HUES6 (cell line): ENCODE measurements around the gene TRIM40.
"Not testable (repeated sequence)": the region's sequence is repeated elsewhere in the genome, so short reads cannot be mapped to it uniquely, and the experiment has no call there.

Experiments used
- H3K27ac ChIP-seq: 2 replicates; pipeline ENCODE4 v1.7.0; 2013; ENCODE audit warnings: low read depth, mild to moderate bottlenecking, low read length, inconsistent platforms
- H3K27me3 ChIP-seq: 2 replicates; pipeline ENCODE4 v1.6.1; 2013; ENCODE audit warnings: low read length; ENCODE audit not compliant: control insufficient read depth, insufficient read depth
- H3K36me3 ChIP-seq: 2 replicates; pipeline ENCODE4 v1.6.1; 2013; ENCODE audit warnings: low read length; ENCODE audit not compliant: control insufficient read depth, insufficient read depth
- H3K4me1 ChIP-seq: 2 replicates; pipeline ENCODE4 v1.6.1; 2013; ENCODE audit warnings: low read length; ENCODE audit not compliant: control insufficient read depth, insufficient read depth
- H3K4me3 ChIP-seq: 2 replicates; pipeline ENCODE4 v1.5.1; 2013; ENCODE audit warnings: low read depth, low read length
- H3K9ac ChIP-seq: one replicate; pipeline ENCODE4 v1.6.1; 2013; ENCODE audit warnings: mild to moderate bottlenecking, low read length
- H3K9me3 ChIP-seq: 2 replicates; pipeline ENCODE4 v1.6.1; 2013; ENCODE audit warnings: low read depth, low read length; ENCODE audit not compliant: control insufficient read depth, insufficient read depth

The TRIM40 gene

GRCh38 chr6:30160008-30160784 is 24.3 kb downstream of the TRIM40 start:
- peaks cover 6% of the 10 kb centered on the region; the same call in 1 of the 2 replicates for H3K4me1 ChIP-seq
- H3K9ac ChIP-seq, result no peak overlapping the region
- peaks cover 19% of the 10 kb centered on the region for H3K27me3 ChIP-seq

GRCh38 chr6:30160785-30161531 is 25.0 kb downstream of the TRIM40 start, which contains the start of gene TRIM10:
Gene TRIM10 (minus strand): TSS chr6:30161211. CDS start chr6:30160858, 353 bp downstream.
- Histone ChIP-seq H3K27me3 (peaks cover 19% of the 10 kb centered on the region), H3K27ac (no peak within 1 kb of the TSS), H3K9me3 (no peaks in the 10 kb centered on the region), H3K4me1 (peaks cover 6% of the 10 kb centered on the region; the same call in 1 of the 2 replicates), H3K36me3 (no peaks in the 10 kb centered on the region), H3K4me3 (no peak within 1 kb of the TSS), H3K9ac (no peak within 1 kb of the TSS)

More at GRCh38 chr6:30160008-30160784, 24.3 kb downstream of the TRIM40 start:
- Histone ChIP-seq H3K4me3 (no peak overlapping the region), H3K9me3 (no peaks in the 10 kb centered on the region), H3K27ac (no peak overlapping the region), H3K36me3 (no peaks in the 10 kb centered on the region)

GRCh38 chr6:30162265-30163089 is 26.5 kb downstream of the TRIM40 start:
- peaks cover 23% of the 10 kb centered on the region for H3K27me3 ChIP-seq
- no peaks in the 10 kb centered on the region for H3K9me3 ChIP-seq
- H3K4me3 ChIP-seq, result no peak overlapping the region
- no peak overlapping the region for H3K27ac ChIP-seq
- no peak overlapping the region for H3K9ac ChIP-seq
- no peaks in the 10 kb centered on the region for H3K36me3 ChIP-seq
- peaks cover 6% of the 10 kb centered on the region; the same call in 1 of the 2 replicates for H3K4me1 ChIP-seq

- Histone ChIP-seq H3K4me3 (no peak within 1 kb of the TSS), H3K27me3 (peaks cover 22% of the 10 kb centered on the region), H3K36me3 (no peaks in the 10 kb centered on the region), H3K27ac (no peak within 1 kb of the TSS), H3K9ac (no peak within 1 kb of the TSS), H3K9me3 (no peaks in the 10 kb centered on the region), H3K4me1 (peaks cover 6% of the 10 kb centered on the region; the same call in 1 of the 2 replicates)
Observed at GRCh38 chr6:30163090-30163917, 27.4 kb downstream of the TRIM40 start, which contains the start of gene TRIM15. Gene TRIM15 (plus strand): TSS chr6:30163546. CDS start chr6:30163685, 139 bp downstream.

- no peak overlapping the region for H3K27ac ChIP-seq
- no peaks in the 10 kb centered on the region for H3K9me3 ChIP-seq
- H3K9ac ChIP-seq, result no peak overlapping the region
- no peak overlapping the region for H3K4me3 ChIP-seq
- H3K4me1 ChIP-seq, result peaks cover 6% of the 10 kb centered on the region; the same call in 1 of the 2 replicates
- H3K27me3 ChIP-seq, result peaks cover 17% of the 10 kb centered on the region
- H3K36me3 ChIP-seq, result no peaks in the 10 kb centered on the region
Observed at GRCh38 chr6:30163918-30164654, 28.1 kb downstream of the TRIM40 start.

- Histone ChIP-seq H3K4me3 (no peak overlapping the region), H3K9ac (no peak overlapping the region), H3K9me3 (no peaks in the 10 kb centered on the region), H3K27ac (no peak overlapping the region), H3K27me3 (peaks cover 14% of the 10 kb centered on the region), H3K36me3 (no peaks in the 10 kb centered on the region), H3K4me1 (peaks cover 8% of the 10 kb centered on the region; the same call in 1 of the 2 replicates)
Observed at GRCh38 chr6:30164714-30165113, 28.8 kb downstream of the TRIM40 start.

- not testable (repeated sequence) for H3K9me3 ChIP-seq, H3K9ac ChIP-seq, H3K4me3 ChIP-seq, H3K4me1 ChIP-seq, H3K27ac ChIP-seq, H3K36me3 ChIP-seq
- peaks cover 15% of the 10 kb centered on the region for H3K27me3 ChIP-seq
Observed at GRCh38 chr6:30165238-30165637, 29.3 kb downstream of the TRIM40 start.

- Histone ChIP-seq H3K27ac (no peak overlapping the region), H3K27me3 (peaks cover 33% of the 10 kb centered on the region), H3K4me3 (no peak overlapping the region), H3K9ac (no peak overlapping the region), H3K4me1 (peaks cover 10% of the 10 kb centered on the region; the same call in 1 of the 2 replicates), H3K36me3 (no peaks in the 10 kb centered on the region), H3K9me3 (no peaks in the 10 kb centered on the region)
Observed at GRCh38 chr6:30167101-30167500, 31.2 kb downstream of the TRIM40 start.

GRCh38 chr6:30168741-30169140 is 32.8 kb downstream of the TRIM40 start:
- Histone ChIP-seq H3K9ac (no peak overlapping the region), H3K27ac (no peak overlapping the region), H3K4me3 (no peak overlapping the region), H3K9me3 (no peaks in the 10 kb centered on the region), H3K4me1 (0 out of 2 replicates have a peak, but pooled peaks cover 3% of the 10 kb centered on the region), H3K36me3 (no peaks in the 10 kb centered on the region), H3K27me3 (peaks cover 46% of the 10 kb centered on the region)
